Activated naive CD4-positive, alpha-beta T cell treated with anti-CD3 and anti-CD28 coated beads, Interleukin-2, amount 10 ng/mL, durations not matched to agents 7 days and 5 days (primary cell): ENCODE results near the gene PFKFB4.

Source experiments
- CTCF ChIA-PET: fragments of 350-600 bp; sonication (Branson Sonifier 250); formaldehyde crosslinking; loops from one replicate; lab custom pipeline; 2021; ENCODE audit warnings: antibody characterized with exemption; lab: Charles Lee
- DNase-seq: peaks from one replicate; pipeline ENCODE4 v3.0.0-alpha.2; 2020
- H3K27ac Mint-ChIP-seq: one replicate; pipeline ENCODE4 v1.8.0; 2021; ENCODE audit warnings: mild to moderate bottlenecking, moderate library complexity, mixed read lengths
- H3K27me3 Mint-ChIP-seq: one replicate; pipeline ENCODE4 v1.8.0; 2021; ENCODE audit warnings: mild to moderate bottlenecking, mixed read lengths
- H3K36me3 Mint-ChIP-seq: one replicate; pipeline ENCODE4 v1.8.0; 2021; ENCODE audit warnings: mixed read lengths
- H3K4me1 Mint-ChIP-seq: one replicate; pipeline ENCODE4 v1.8.0; 2021; ENCODE audit warnings: mixed read lengths
- H3K4me3 Mint-ChIP-seq: one replicate; pipeline ENCODE4 v1.8.0; 2021; ENCODE audit warnings: mild to moderate bottlenecking, moderate library complexity, mixed read lengths
- H3K9me3 Mint-ChIP-seq: one replicate; pipeline ENCODE4 v1.8.0; 2021; ENCODE audit warnings: mixed read lengths

The PFKFB4 gene

GRCh38 chr3:48593337-48593736 is 36.7 kb upstream of the PFKFB4 start:
- Mint-ChIP-seq H3K4me1 (peaks cover 6% of the 10 kb centered on the region), H3K4me3 (no peak overlapping the region), H3K9me3 (no peaks in the 10 kb centered on the region), H3K27me3 (peaks cover 86% of the 10 kb centered on the region), H3K36me3 (no peaks in the 10 kb centered on the region), H3K27ac (no peak overlapping the region)
- CTCF ChIA-PET, result no interaction called here
- DNase-seq, result no peak

- DNase-seq, result no peak
- H3K27ac Mint-ChIP-seq, result no peak overlapping the region
- no peak overlapping the region for H3K4me3 Mint-ChIP-seq
- no peaks in the 10 kb centered on the region for H3K9me3 Mint-ChIP-seq
- peaks cover 92% of the 10 kb centered on the region for H3K27me3 Mint-ChIP-seq
- CTCF ChIA-PET, result no interaction called here
- no peaks in the 10 kb centered on the region for H3K36me3 Mint-ChIP-seq
- H3K4me1 Mint-ChIP-seq, result peaks cover 6% of the 10 kb centered on the region
These were observed 36.0 kb upstream of the PFKFB4 start for GRCh38 chr3:48592519-48593087.

GRCh38 chr3:48591886-48592518 is 35.4 kb upstream of the PFKFB4 start:
- CTCF ChIA-PET, result no interaction called here

GRCh38 chr3:48591436-48591835 is 34.8 kb upstream of the PFKFB4 start:
- H3K4me1 Mint-ChIP-seq, result peaks cover 6% of the 10 kb centered on the region

More at GRCh38 chr3:48591886-48592518, 35.4 kb upstream of the PFKFB4 start:
- H3K36me3 Mint-ChIP-seq, result no peaks in the 10 kb centered on the region
- H3K9me3 Mint-ChIP-seq, result no peaks in the 10 kb centered on the region
- H3K27me3 Mint-ChIP-seq, result peaks cover 91% of the 10 kb centered on the region
- no peak overlapping the region for H3K27ac Mint-ChIP-seq
- no peak overlapping the region for H3K4me3 Mint-ChIP-seq
- peaks cover 6% of the 10 kb centered on the region for H3K4me1 Mint-ChIP-seq
- no peak for DNase-seq

GRCh38 chr3:48588230-48588629 is 31.6 kb upstream of the PFKFB4 start:
- H3K9me3 Mint-ChIP-seq, result no peaks in the 10 kb centered on the region
- CTCF ChIA-PET, result no interaction called here
- H3K4me3 Mint-ChIP-seq, result no peak overlapping the region
- H3K4me1 Mint-ChIP-seq, result no peaks in the 10 kb centered on the region
- no peaks in the 10 kb centered on the region for H3K36me3 Mint-ChIP-seq
- peaks cover 56% of the 10 kb centered on the region for H3K27me3 Mint-ChIP-seq
- DNase-seq, result no peak
- H3K27ac Mint-ChIP-seq, result no peak overlapping the region

More at GRCh38 chr3:48591436-48591835, 34.8 kb upstream of the PFKFB4 start:
- no peak overlapping the region for H3K27ac Mint-ChIP-seq
- no peak for DNase-seq
- H3K36me3 Mint-ChIP-seq, result no peaks in the 10 kb centered on the region
- CTCF ChIA-PET, result no interaction called here
- no peak overlapping the region for H3K4me3 Mint-ChIP-seq
- peaks cover 88% of the 10 kb centered on the region for H3K27me3 Mint-ChIP-seq
- no peaks in the 10 kb centered on the region for H3K9me3 Mint-ChIP-seq

GRCh38 chr3:48587686-48588085 is 31.1 kb upstream of the PFKFB4 start:
- peaks cover 51% of the 10 kb centered on the region for H3K27me3 Mint-ChIP-seq
- H3K9me3 Mint-ChIP-seq, result no peaks in the 10 kb centered on the region
- DNase-seq, result no peak
- no peaks in the 10 kb centered on the region for H3K4me1 Mint-ChIP-seq
- H3K27ac Mint-ChIP-seq, result no peak overlapping the region
- CTCF ChIA-PET, result no interaction called here
- no peaks in the 10 kb centered on the region for H3K36me3 Mint-ChIP-seq
- H3K4me3 Mint-ChIP-seq, result no peak overlapping the region

GRCh38 chr3:48585411-48585810 is 28.8 kb upstream of the PFKFB4 start:
- no peak overlapping the region for H3K27ac Mint-ChIP-seq
- no peaks in the 10 kb centered on the region for H3K4me1 Mint-ChIP-seq

GRCh38 chr3:48584836-48585235 is 28.2 kb upstream of the PFKFB4 start:
- Mint-ChIP-seq H3K36me3 (no peaks in the 10 kb centered on the region), H3K9me3 (no peaks in the 10 kb centered on the region), H3K27me3 (peaks cover 25% of the 10 kb centered on the region), H3K4me3 (no peak overlapping the region), H3K4me1 (no peaks in the 10 kb centered on the region), H3K27ac (no peak overlapping the region)
- CTCF ChIA-PET, result no interaction called here
- DNase-seq, result no peak

More at GRCh38 chr3:48585411-48585810, 28.8 kb upstream of the PFKFB4 start:
- Mint-ChIP-seq H3K9me3 (no peaks in the 10 kb centered on the region), H3K4me3 (no peak overlapping the region), H3K36me3 (no peaks in the 10 kb centered on the region), H3K27me3 (peaks cover 30% of the 10 kb centered on the region)
- DNase-seq, result no peak
- CTCF ChIA-PET, result no interaction called here

- no peaks in the 10 kb centered on the region for H3K27me3 Mint-ChIP-seq
- no peak for DNase-seq
- no peak overlapping the region for H3K27ac Mint-ChIP-seq
- H3K4me3 Mint-ChIP-seq, result no peak overlapping the region
- H3K4me1 Mint-ChIP-seq, result no peaks in the 10 kb centered on the region
- CTCF ChIA-PET, result no interaction called here
- H3K36me3 Mint-ChIP-seq, result no peaks in the 10 kb centered on the region
- no peaks in the 10 kb centered on the region for H3K9me3 Mint-ChIP-seq
These were observed 25.2 kb upstream of the PFKFB4 start for GRCh38 chr3:48581621-48582481.

- no peaks in the 10 kb centered on the region for H3K36me3 Mint-ChIP-seq
- no peaks in the 10 kb centered on the region for H3K4me1 Mint-ChIP-seq
- no peaks in the 10 kb centered on the region for H3K9me3 Mint-ChIP-seq
- H3K27me3 Mint-ChIP-seq, result no peaks in the 10 kb centered on the region
- DNase-seq, result no peak
- no peak overlapping the region for H3K4me3 Mint-ChIP-seq
- CTCF ChIA-PET, result interaction anchor here (0.6 kb wide), 1 partner anchor 294 kb away, joined by 3 read pairs; no protein-coding TSS in a partner anchor
- no peak overlapping the region for H3K27ac Mint-ChIP-seq
These were observed 20.0 kb upstream of the PFKFB4 start for GRCh38 chr3:48576647-48577046.

GRCh38 chr3:48575366-48575765 is 18.8 kb upstream of the PFKFB4 start:
- no peak for DNase-seq
- no peak overlapping the region for H3K27ac Mint-ChIP-seq
- no peaks in the 10 kb centered on the region for H3K4me1 Mint-ChIP-seq
- H3K27me3 Mint-ChIP-seq, result no peaks in the 10 kb centered on the region
- no peaks in the 10 kb centered on the region for H3K9me3 Mint-ChIP-seq
- no peak overlapping the region for H3K4me3 Mint-ChIP-seq
- CTCF ChIA-PET, result no interaction called here
- no peaks in the 10 kb centered on the region for H3K36me3 Mint-ChIP-seq

- H3K9me3 Mint-ChIP-seq, result no peaks in the 10 kb centered on the region
- peak overlapping the region; percentile 25 for H3K27ac Mint-ChIP-seq
- H3K4me1 Mint-ChIP-seq, result no peaks in the 10 kb centered on the region
- no peak for DNase-seq
- no peak overlapping the region for H3K4me3 Mint-ChIP-seq
- H3K27me3 Mint-ChIP-seq, result no peaks in the 10 kb centered on the region
- CTCF ChIA-PET, result no interaction called here
- no peaks in the 10 kb centered on the region for H3K36me3 Mint-ChIP-seq
These were observed 17.5 kb upstream of the PFKFB4 start for GRCh38 chr3:48573973-48574585.

- H3K4me3 Mint-ChIP-seq, result no peak overlapping the region
- H3K27ac Mint-ChIP-seq, result no peak overlapping the region
- DNase-seq, result no peak
- no peaks in the 10 kb centered on the region for H3K27me3 Mint-ChIP-seq
- CTCF ChIA-PET, result interaction anchor here (1.1 to 1.4 kb wide), 2 partner anchors 15 to 172 kb away, joined by 3 to 4 read pairs; no protein-coding TSS in a partner anchor
- no peaks in the 10 kb centered on the region for H3K4me1 Mint-ChIP-seq
- no peaks in the 10 kb centered on the region for H3K9me3 Mint-ChIP-seq
- no peaks in the 10 kb centered on the region for H3K36me3 Mint-ChIP-seq
These were observed 15.9 kb upstream of the PFKFB4 start for GRCh38 chr3:48572517-48572916.

GRCh38 chr3:48571938-48572337 is 15.3 kb upstream of the PFKFB4 start:
- no peak for DNase-seq
- H3K27me3 Mint-ChIP-seq, result no peaks in the 10 kb centered on the region
- CTCF ChIA-PET, result interaction anchor here (1.4 kb wide), 1 partner anchor 171 kb away, joined by 4 read pairs; no protein-coding TSS in a partner anchor

More at GRCh38 chr3:48571938-48572337, 15.3 kb upstream of the PFKFB4 start:
- Mint-ChIP-seq H3K9me3 (no peaks in the 10 kb centered on the region), H3K27ac (no peak overlapping the region), H3K36me3 (no peaks in the 10 kb centered on the region), H3K4me1 (no peaks in the 10 kb centered on the region), H3K4me3 (no peak overlapping the region)
